Body of pancreas (tissue), 4 donors: ENCODE results near the gene OXSM.

Experiments used
- CTCF ChIP-seq, 7 experiments: fragments of 450-650 bp in 4 of 7; fragments of 200-600 bp in 3 of 7; sonication (generic) in 3 of 7; IDR thresholded peaks; one replicate each; pipeline ENCODE4 v1.5.1; 2016 to 2019; ENCODE audit warnings: antibody characterized with exemption in 7 of 7
- POLR2A ChIP-seq, 3 donors: fragments of 450-650 bp; IDR thresholded peaks; one replicate each; pipeline ENCODE4 v1.6.1; 2016; ENCODE audit warnings: antibody characterized with exemption in 3 of 3, mild to moderate bottlenecking in 2 of 3

- TF ChIP-seq CTCF (IDR thresholded peaks at IDR 0.05) (no peak), POLR2A (IDR thresholded peaks at IDR 0.05) (no peak)
Measured at GRCh38 chr3:25783661-25784512, 6.0 kb upstream of the OXSM start.
